HEK293T (cell line): ENCODE data around the gene TANC1.

Source experiments
- BHLHE40 ChIP-seq: fragments of 450-650 bp; IDR thresholded peaks from 2 replicates; pipeline ENCODE4 v1.6.1; 2016; ENCODE audit warnings: mild to moderate bottlenecking, moderate library complexity, borderline replicate concordance
- CTBP1 ChIP-seq: fragments of 450-650 bp; IDR thresholded peaks from 2 replicates; pipeline ENCODE4 v1.6.1; 2016; ENCODE audit warnings: borderline replicate concordance
- ELF4 ChIP-seq: fragments of 450-650 bp; IDR thresholded peaks from 2 replicates; pipeline ENCODE4 v1.6.1; 2017; ENCODE audit warnings: antibody characterized with exemption
- FOXA1 ChIP-seq: fragments of 450-650 bp; IDR thresholded peaks from 2 replicates; pipeline ENCODE4 v1.6.1; 2016; ENCODE audit warnings: mild to moderate bottlenecking
- FOXK2 ChIP-seq: fragments of 450-650 bp; IDR thresholded peaks from 2 replicates; pipeline ENCODE4 v1.6.1; 2016; ENCODE audit warnings: mild to moderate bottlenecking
- FOXM1 ChIP-seq: fragments of 450-650 bp; IDR thresholded peaks from 2 replicates; pipeline ENCODE4 v1.6.1; 2017; ENCODE audit warnings: mild to moderate bottlenecking, borderline replicate concordance
- SP1 ChIP-seq: fragments of 450-650 bp; IDR thresholded peaks from 2 replicates; pipeline ENCODE4 v1.6.1; 2017
- SUZ12 ChIP-seq: fragments of 450-650 bp; IDR thresholded peaks from 2 replicates; pipeline ENCODE4 v1.6.1; 2016; ENCODE audit warnings: mild to moderate bottlenecking
- TARDBP ChIP-seq: fragments of 450-650 bp; IDR thresholded peaks from 2 replicates; pipeline ENCODE4 v1.6.1; 2016
- ZNF384 ChIP-seq: fragments of 450-650 bp; IDR thresholded peaks from 2 replicates; pipeline ENCODE4 v1.6.1; 2016

GRCh38 chr2:159168707-159169106, 200.3 kb downstream of the TANC1 start:
- TF ChIP-seq FOXA1: no peak
- no peak for TF ChIP-seq ZNF384
- TF ChIP-seq TARDBP: no peak
- no peak for TF ChIP-seq SUZ12
- TF ChIP-seq BHLHE40: no peak
- no peak for TF ChIP-seq FOXM1
- TF ChIP-seq CTBP1: no peak
- no peak for TF ChIP-seq ELF4
- TF ChIP-seq FOXK2: no peak
- no peak for TF ChIP-seq SP1
